ENCODE data around the gene GPR142. TPM values are rescaled to one million over a fixed set of nuclear protein-coding genes. Genes with fewer than 3 reads are reported as not detected.

GPR142 gene
- total and polyA plus RNA-seq, 2 of the 8 experiments (the other 6 are each of a cell fraction or from before 2014, with no cell fraction given) = 0.05 TPM; not detected in 1

DNA sequence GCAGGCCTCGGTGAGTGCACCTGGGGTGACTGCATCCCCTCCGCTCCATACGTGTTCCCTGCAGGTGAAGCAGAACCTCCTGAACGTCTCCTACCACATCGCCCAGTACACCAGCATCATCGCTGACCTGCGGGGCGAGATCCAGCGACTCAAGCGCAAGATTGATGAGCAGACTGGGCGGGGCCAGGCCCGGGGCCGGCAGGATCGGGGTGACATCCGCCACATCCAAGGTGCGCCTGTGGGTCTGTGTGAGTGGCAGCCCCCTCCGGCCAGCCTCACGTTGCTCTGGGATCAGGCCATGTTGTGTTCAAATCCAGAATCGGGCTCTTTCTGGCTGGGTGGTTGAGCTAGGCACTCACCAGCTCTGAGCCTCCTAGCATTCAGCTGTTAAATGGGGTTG is 18.2 kb upstream of the GPR142 start:
- no peaks in the 10 kb centered on the region for H3K79me1 ChIP-seq (ENCODE audit: low read depth, low read length)
- DNase-seq (ENCODE audit: low read depth in 1 of 2, low spot score in 2 of 2) = no peak
- no peak for FAIRE-seq
- H3K79me2 ChIP-seq (ENCODE audit: control insufficient read depth in 1 of 2, insufficient read depth in 2 of 2, low read length in 2 of 2) = no peaks in the 10 kb centered on the region
- no peak overlapping the region for H2AK5ac ChIP-seq (ENCODE audit: low read depth, low read length)
- peaks cover 2% of the 10 kb centered on the region; the same call in 1 of the 2 replicates for H3K23me2 ChIP-seq (ENCODE audit: low read depth, low read length)
- no peaks in the 10 kb centered on the region for H3K36me3 ChIP-seq (ENCODE audit: control insufficient read depth in 2 of 4, insufficient read depth in 4 of 4, low read length in 3 of 4)
- no peak overlapping the region for H2BK20ac ChIP-seq (ENCODE audit: low read length)
- H4K8ac ChIP-seq (ENCODE audit: extremely low read depth, insufficient read depth, low read length) = no peak overlapping the region
- no peak overlapping the region for H3K23ac ChIP-seq (ENCODE audit: insufficient read length)
- TF ChIP-seq GABPA (IDR thresholded peaks at IDR 0.05; ENCODE audit: borderline replicate concordance, insufficient read depth, low read length) (no peak), SP4 (IDR thresholded peaks at IDR 0.05; ENCODE audit: low read length) (no peak), POLR2AphosphoS5 (IDR thresholded peaks at IDR 0.05; ENCODE audit: low read depth, low read length) (no peak), CBX8 (IDR thresholded peaks at IDR 0.05; ENCODE audit: borderline replicate concordance, low read depth, low read length) (no peak), SP1 (IDR thresholded peaks at IDR 0.05; ENCODE audit: low read depth, low read length) (no peak), BCL11A (IDR thresholded peaks at IDR 0.05; ENCODE audit: low read depth in 2 of 2, low read length in 2 of 2) (no peak), EGR1 (IDR thresholded peaks at IDR 0.05; ENCODE audit: borderline replicate concordance, low read depth, low read length) (no peak), SIRT6 (IDR thresholded peaks at IDR 0.05; ENCODE audit: low read length) (no peak), KDM5A (IDR thresholded peaks at IDR 0.05; ENCODE audit: low read length) (no peak)
- TF ChIP-seq, protein P1, sequence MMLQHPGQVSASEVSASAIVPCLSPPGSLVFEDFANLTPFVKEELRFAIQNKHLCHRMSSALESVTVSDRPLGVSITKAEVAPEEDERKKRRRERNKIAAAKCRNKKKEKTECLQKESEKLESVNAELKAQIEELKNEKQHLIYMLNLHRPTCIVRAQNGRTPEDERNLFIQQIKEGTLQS (IDR thresholded peaks at IDR 0.05; ENCODE audit: insufficient read depth, low read depth, low read length) = no peak
- TF ChIP-seq, protein P2, sequence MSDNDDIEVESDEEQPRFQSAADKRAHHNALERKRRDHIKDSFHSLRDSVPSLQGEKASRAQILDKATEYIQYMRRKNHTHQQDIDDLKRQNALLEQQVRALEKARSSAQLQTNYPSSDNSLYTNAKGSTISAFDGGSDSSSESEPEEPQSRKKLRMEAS (IDR thresholded peaks at IDR 0.05) = no peak
- H3K27ac ChIP-seq (ENCODE audit: low read depth, low read length) = no peak overlapping the region
- no peak overlapping the region for H3K4me2 ChIP-seq (ENCODE audit: insufficient read depth in 1 of 2, low read depth in 2 of 2, low read length in 2 of 2)
- no peak overlapping the region for H3K9ac ChIP-seq (replicated peaks in 1 of 4; ENCODE audit: extremely low read depth in 1 of 4, low read depth in 3 of 4, low read length in 3 of 4)
- H3K18ac ChIP-seq (ENCODE audit: extremely low read depth, low read length) = no peak overlapping the region
- WGBS, 2 experiments (ENCODE audit: extremely low coverage in 1 of 2, insufficient coverage in 1 of 2, insufficient read length in 1 of 2, insufficient replicate concordance in 2 of 2, low coverage in 1 of 2, low lambda C conversion rate in 2 of 2, missing lambda C conversion rate in 1 of 2) = 86% methylated on average over 16 of the region's 19 CpGs; no CpG with 5 or more reads in 1 of the 2 experiments
- no peak overlapping the region for H3K4ac ChIP-seq (replicated peaks; ENCODE audit: insufficient read length, low read depth, low read length)
- no peak overlapping the region for H2BK12ac ChIP-seq (ENCODE audit: low read depth, low read length)
- CTCF ChIA-PET (ENCODE audit: partially characterized antibody) = interaction anchor here (0.6 to 11.2 kb wide), 10 partner anchors 14 to 243 kb away, joined by 3 to 114 read pairs (median 8); partner anchors contain the start of genes BTBD17, CD300A and GPR142
- no peak overlapping the region for H2BK15ac ChIP-seq (ENCODE audit: low read length)
- H4K20me1 ChIP-seq (replicated peaks in 1 of 2; ENCODE audit: control insufficient read depth in 1 of 2, insufficient read depth in 2 of 2, low read length in 2 of 2) = peaks cover 0 to 3% of the 10 kb centered on the region in 2 experiments
- POLR2A ChIA-PET (ENCODE audit: partially characterized antibody) = no interaction called here
- H3K56ac ChIP-seq (replicated peaks; ENCODE audit: insufficient read length, low read depth, low read length) = no peak overlapping the region
- H2AFZ ChIP-seq (ENCODE audit: low read length) = no peak overlapping the region
- no peak overlapping the region for H2BK5ac ChIP-seq (ENCODE audit: low read depth, low read length)
- H3K27me3 ChIP-seq (replicated peaks in 1 of 4; ENCODE audit: control insufficient read depth in 3 of 4, extremely low read depth in 1 of 4, insufficient read depth in 3 of 4, low read length in 3 of 4) = peaks cover 16 to 38% (median 31%) of the 10 kb centered on the region in 4 experiments
- no peaks in the 10 kb centered on the region for H3K9me3 ChIP-seq (ENCODE audit: insufficient read depth in 2 of 2, low read depth in 1 of 2, low read length in 1 of 2)
- no peak overlapping the region for H4K5ac ChIP-seq (ENCODE audit: insufficient read length, low read depth, low read length)
- H3K4me1 ChIP-seq (replicated peaks in 1 of 4; ENCODE audit: control insufficient read depth in 3 of 4, insufficient read depth in 4 of 4, low read length in 3 of 4) = peaks cover 0 to 11% (median 7%) of the 10 kb centered on the region in 4 experiments; a peak in 6 of 7 replicates
- H4K91ac ChIP-seq (replicated peaks; ENCODE audit: insufficient read length, low read length) = no peak overlapping the region
- H3K14ac ChIP-seq (ENCODE audit: insufficient read length) = no peak overlapping the region
- no peak overlapping the region for H2BK120ac ChIP-seq (replicated peaks; ENCODE audit: low read depth, low read length)
- H3K4me3 ChIP-seq (ENCODE audit: extremely low read depth in 1 of 4, insufficient read depth in 2 of 4, low read depth in 3 of 4, low read length in 4 of 4) = no peak overlapping the region

All from H1 (cell line).